C4-2B (cell line): ENCODE results near the gene PPP3R1.

Experiments used
- CTCF ChIP-seq: fragments of 450-650 bp; conservative IDR thresholded peaks from 2 replicates; pipeline ENCODE4 v1.5.1; 2017; ENCODE audit warnings: mild to moderate bottlenecking
- ZFX ChIP-seq: fragments of 450-650 bp; IDR thresholded peaks from 2 replicates; pipeline ENCODE4 v1.6.1; 2017

- no peak for TF ChIP-seq CTCF
- TF ChIP-seq ZFX = no peak
These were observed 2.1 kb downstream of the PPP3R1 start for GRCh38 chr2:68250196-68250595.
